ENCODE measurements around the gene MANEAL. TPM values are rescaled to one million over a fixed set of nuclear protein-coding genes. Genes with fewer than 3 reads are reported as not detected.

MANEAL gene
- total RNA-seq, 3 donors from 2014 or later (not counting 1 experiment from before 2014, with no cell fraction given) = 1.6 to 3.8 (median 2.4) TPM

GRCh38 chr1:37845049-37845646 is 51.5 kb downstream of the MANEAL start:
- Mint-ChIP-seq H3K4me3 (no peak overlapping the region), H3K27ac (no peak overlapping the region), H3K36me3 (no peaks in the 10 kb centered on the region), H3K4me1 (peaks cover 36 to 37% of the 10 kb centered on the region in 2 donors), H3K27me3 (ENCODE audit: low read depth in 2 of 2) (no peaks in the 10 kb centered on the region), H3K9me3 (no peaks in the 10 kb centered on the region)
- WGBS (ENCODE audit: insufficient coverage) = 95% methylated on average over 5 of the region's 5 CpGs
- intact Hi-C loops (cut with micrococcal nuclease) = loop anchor here (10.0 kb wide), 1 partner anchor 250 kb away; the partner anchor contains the start of gene GNL2
- ATAC-seq (no peak), DNase-seq (no peak)
- no peak overlapping the region for H3K4me3 ChIP-seq (ENCODE audit: low read length)
- H3K27me3 ChIP-seq (ENCODE audit: control insufficient read depth, insufficient read depth, low read length) = no peaks in the 10 kb centered on the region
- H3K36me3 ChIP-seq (ENCODE audit: control insufficient read depth, insufficient read depth, low read length) = peaks cover 6% of the 10 kb centered on the region
- H3K4me1 ChIP-seq (ENCODE audit: control insufficient read depth, insufficient read depth, low read length) = peaks cover 5% of the 10 kb centered on the region
- no peak for TF ChIP-seq CTCF (IDR thresholded peaks at IDR 0.05)
- no peak overlapping the region for H3K27ac ChIP-seq (ENCODE audit: low read length)
- H3K9me3 ChIP-seq (ENCODE audit: control insufficient read depth, insufficient read depth, low read length) = no peaks in the 10 kb centered on the region

- no peaks in the 10 kb centered on the region for H3K9me3 Mint-ChIP-seq
- ATAC-seq = no peak
- TF ChIP-seq CTCF (IDR thresholded peaks at IDR 0.05) = no peak
- no peak overlapping the region for H3K4me3 ChIP-seq (ENCODE audit: low read length)
- no peaks in the 10 kb centered on the region for H3K9me3 ChIP-seq (ENCODE audit: control insufficient read depth, insufficient read depth, low read length)
- no peaks in the 10 kb centered on the region for H3K36me3 Mint-ChIP-seq
- peaks cover 5% of the 10 kb centered on the region for H3K36me3 ChIP-seq (ENCODE audit: control insufficient read depth, insufficient read depth, low read length)
- intact Hi-C loops (cut with micrococcal nuclease) = loop anchor here (10.0 kb wide), 1 partner anchor 251 kb away; the partner anchor contains the start of gene GNL2
- H3K4me1 ChIP-seq (ENCODE audit: control insufficient read depth, insufficient read depth, low read length) = peaks cover 5% of the 10 kb centered on the region
- DNase-seq = no peak
- peaks cover 36 to 37% of the 10 kb centered on the region in 2 donors for H3K4me1 Mint-ChIP-seq
- H3K27me3 Mint-ChIP-seq (ENCODE audit: low read depth in 2 of 2) = no peaks in the 10 kb centered on the region
- peak overlapping the region in 1 of 2 donors; percentile 14 for H3K27ac Mint-ChIP-seq
- H3K4me3 Mint-ChIP-seq = no peak overlapping the region
- H3K27ac ChIP-seq (ENCODE audit: low read length) = no peak overlapping the region
- WGBS (ENCODE audit: insufficient coverage) = 86% methylated on average over 1 of the region's 3 CpGs
- H3K27me3 ChIP-seq (ENCODE audit: control insufficient read depth, insufficient read depth, low read length) = no peaks in the 10 kb centered on the region
Observed at GRCh38 chr1:37845786-37846185, 52.1 kb downstream of the MANEAL start.

- no peaks in the 10 kb centered on the region for H3K9me3 Mint-ChIP-seq
- Histone ChIP-seq H3K4me1 (ENCODE audit: control insufficient read depth, insufficient read depth, low read length) (peaks cover 6% of the 10 kb centered on the region), H3K9me3 (ENCODE audit: control insufficient read depth, insufficient read depth, low read length) (no peaks in the 10 kb centered on the region), H3K27me3 (ENCODE audit: control insufficient read depth, insufficient read depth, low read length) (no peaks in the 10 kb centered on the region), H3K36me3 (ENCODE audit: control insufficient read depth, insufficient read depth, low read length) (no peaks in the 10 kb centered on the region), H3K4me3 (ENCODE audit: low read length) (no peak overlapping the region), H3K27ac (ENCODE audit: low read length) (peak overlapping the region; percentile 19)
- TF ChIP-seq CTCF (IDR thresholded peaks at IDR 0.05) = no peak
- peak overlapping the region; percentile 14 to 82 for H3K27ac Mint-ChIP-seq
- DNase-seq = no peak
- H3K36me3 Mint-ChIP-seq = no peaks in the 10 kb centered on the region
- no peaks in the 10 kb centered on the region for H3K27me3 Mint-ChIP-seq (ENCODE audit: low read depth in 2 of 2)
- whole genome bisulfite sequencing (ENCODE audit: insufficient coverage) = 44% methylated on average over 4 of the region's 4 CpGs
- peak overlapping the region; percentile 49 for H3K4me3 Mint-ChIP-seq
- intact Hi-C loops (cut with micrococcal nuclease) = loop anchor here (10.0 kb wide), 1 partner anchor 252 kb away; the partner anchor contains the start of gene GNL2
- ATAC-seq = no peak
- H3K4me1 Mint-ChIP-seq = peaks cover 32 to 36% of the 10 kb centered on the region in 2 donors
Observed at GRCh38 chr1:37846647-37847339, 53.1 kb downstream of the MANEAL start.

Data from natural killer cell (primary cell).